Activated CD8-positive, alpha-beta T cell treated with anti-CD3 and anti-CD28 coated beads, Interleukin-2, amount 10 ng/mL, durations not matched to agents 7 days and 5 days (primary cell): ENCODE results near the gene OSBPL3. TPM values are rescaled to one million over a fixed set of nuclear protein-coding genes. Genes with fewer than 3 reads are reported as not detected.

ENCODE experiments used
- ATAC-seq: fragments of 150-1000 bp; cut with Tn5 transposase; one replicate; pipeline ENCODE4 v1.10.0; 2021; ENCODE audit warnings: moderate library complexity
- CTCF ChIA-PET: fragments of 350-600 bp; sonication (Branson Sonifier 250); formaldehyde crosslinking; loops from one replicate; lab custom pipeline; 2021; ENCODE audit warnings: antibody characterized with exemption; lab: Charles Lee
- POLR2A ChIA-PET: fragments of 350-600 bp; sonication (Branson Sonifier 250); formaldehyde crosslinking; loops from one replicate; lab custom pipeline; 2021; ENCODE audit warnings: antibody characterized with exemption; lab: Charles Lee
- DNase-seq: peaks from one replicate; pipeline ENCODE4 v3.0.0-alpha.2; 2020
- H3K27ac Mint-ChIP-seq: one replicate; pipeline ENCODE4 v1.8.0; 2021; ENCODE audit warnings: mild to moderate bottlenecking, mixed read lengths
- H3K27me3 Mint-ChIP-seq: one replicate; pipeline ENCODE4 v1.8.0; 2021; ENCODE audit warnings: low read depth, mixed read lengths
- H3K36me3 Mint-ChIP-seq: one replicate; pipeline ENCODE4 v1.8.0; 2021; ENCODE audit warnings: low read depth, mixed read lengths
- H3K4me1 Mint-ChIP-seq: one replicate; pipeline ENCODE4 v1.8.0; 2021; ENCODE audit warnings: low read depth, mixed read lengths
- H3K4me3 Mint-ChIP-seq: one replicate; pipeline ENCODE4 v1.8.0; 2021; ENCODE audit warnings: mild to moderate bottlenecking, mixed read lengths
- H3K9me3 Mint-ChIP-seq: one replicate; pipeline ENCODE4 v1.8.0; 2022; ENCODE audit warnings: mixed read lengths; ENCODE audit not compliant: insufficient read depth
- total RNA-seq, 2 experiments: library from RNA; stranded (reverse); gene quantifications; one replicate each; pipeline ENCODE4 v1.2.3, GENCODE V29; 2021

OSBPL3 gene
- total RNA-seq, 2 experiments from 2014 or later, result 73.0 to 83.0 TPM

DNA sequence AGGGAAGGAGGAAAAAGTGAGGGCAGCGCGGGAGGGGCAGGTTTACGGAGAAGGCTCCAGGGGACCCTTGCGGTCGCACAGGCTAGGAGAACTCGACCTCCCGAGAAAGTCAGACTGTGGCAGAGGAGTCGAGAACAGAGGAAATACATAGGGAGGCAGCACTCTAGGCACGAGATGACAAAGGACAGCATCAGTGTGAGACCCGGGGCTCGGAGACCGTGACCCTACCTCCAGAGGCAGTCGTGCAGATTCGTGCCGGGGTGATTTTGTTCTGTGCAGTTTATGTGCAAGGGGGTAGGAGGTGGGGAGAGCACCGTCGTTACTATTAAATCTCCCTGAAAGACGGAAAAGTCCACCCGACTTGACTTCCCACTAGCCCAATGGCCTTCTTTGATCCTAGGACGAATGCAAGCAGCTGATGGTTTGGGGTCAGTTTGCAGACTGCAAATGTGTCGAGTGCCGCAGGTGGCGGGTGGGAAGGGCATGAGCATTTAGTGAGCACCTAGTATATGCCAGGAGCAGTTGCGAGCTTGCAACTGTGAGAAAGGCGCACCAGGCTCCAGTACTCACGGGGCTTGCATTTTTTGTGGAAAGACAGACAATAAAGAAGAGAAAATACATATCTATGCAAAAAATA lies 674 bp upstream of the OSBPL3 start:
- H3K27ac Mint-ChIP-seq, result peak overlapping the region; percentile 97
- DNase-seq (peak; percentile 68), ATAC-seq (peak; percentile 31)
- H3K4me1 Mint-ChIP-seq, result peaks cover 63% of the 10 kb centered on the region
- peaks cover 7% of the 10 kb centered on the region for H3K27me3 Mint-ChIP-seq
- peaks cover 30% of the 10 kb centered on the region for H3K36me3 Mint-ChIP-seq
- H3K4me3 Mint-ChIP-seq, result peak overlapping the region; percentile 95
- ChIA-PET CTCF (interaction anchor here (0.6 to 11.1 kb wide), 21 partner anchors 8 to 168 kb away, joined by 3 to 132 read pairs (median 5); no protein-coding TSS in a partner anchor), POLR2A (interaction anchor here (0.7 to 4.6 kb wide), 8 partner anchors 15 to 223 kb away, joined by 3 to 51 read pairs (median 4); no protein-coding TSS in a partner anchor)
- no peaks in the 10 kb centered on the region for H3K9me3 Mint-ChIP-seq

- H3K4me3 Mint-ChIP-seq, result peak overlapping the region; percentile 95
- CTCF ChIA-PET, result interaction anchor here (0.6 to 11.1 kb wide), 40 partner anchors 12 to 238 kb away, joined by 3 to 132 read pairs (median 5); partner anchors contain the start of gene CYCS
- POLR2A ChIA-PET, result interaction anchor here (0.7 to 4.6 kb wide), 22 partner anchors 9 to 180 kb away, joined by 3 to 51 read pairs (median 4); partner anchors contain the start of gene CYCS
- H3K36me3 Mint-ChIP-seq, result peaks cover 40% of the 10 kb centered on the region
- peak overlapping the region; percentile 92 for H3K27ac Mint-ChIP-seq
- peak; percentile 63 for ATAC-seq
- DNase-seq, result peak; percentile 91
- peaks cover 7% of the 10 kb centered on the region for H3K27me3 Mint-ChIP-seq
- no peaks in the 10 kb centered on the region for H3K9me3 Mint-ChIP-seq
- H3K4me1 Mint-ChIP-seq, result peaks cover 74% of the 10 kb centered on the region
Measured at GRCh38 chr7:24979470-24979862, 512 bp downstream of the OSBPL3 start.

DNA sequence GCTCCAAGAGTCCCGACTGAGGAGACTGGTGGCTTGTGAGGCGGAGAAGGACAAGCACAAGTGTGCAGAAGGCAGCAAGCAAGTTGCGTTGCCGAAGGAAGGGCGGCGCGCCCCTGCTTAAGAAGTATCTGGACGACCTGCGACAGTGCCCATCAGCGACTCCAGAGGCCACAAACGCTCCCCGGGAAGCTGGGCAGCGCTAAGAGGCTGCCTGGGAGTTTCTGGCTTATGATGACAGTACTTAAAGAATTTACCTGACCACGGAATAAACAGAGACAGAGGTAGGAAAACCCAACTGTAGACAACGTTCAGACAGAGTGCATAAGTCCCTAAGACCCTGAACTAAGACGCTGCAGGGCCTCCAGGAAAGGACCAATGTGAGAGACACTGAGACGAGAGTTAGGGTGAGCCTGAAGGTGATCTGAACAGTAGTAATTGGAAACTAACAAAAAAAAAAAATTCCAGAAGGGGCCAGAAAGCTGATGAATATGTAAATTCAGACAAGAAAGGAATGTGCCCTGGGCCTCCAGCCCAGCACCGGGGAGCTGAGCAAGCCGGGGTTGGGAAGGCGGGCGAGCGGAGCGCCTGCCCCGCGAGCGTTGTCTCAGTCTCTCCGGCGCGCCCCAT lies 1.0 kb downstream of the OSBPL3 start:
- POLR2A ChIA-PET, result interaction anchor here (0.7 to 4.6 kb wide), 20 partner anchors 10 to 157 kb away, joined by 3 to 51 read pairs (median 4); partner anchors contain the start of gene CYCS
- peaks cover 7% of the 10 kb centered on the region for H3K27me3 Mint-ChIP-seq
- ATAC-seq (peak; percentile 9), DNase-seq (no peak)
- CTCF ChIA-PET, result interaction anchor here (0.6 to 11.1 kb wide), 41 partner anchors 12 to 238 kb away, joined by 3 to 132 read pairs (median 5); partner anchors contain the start of gene CYCS
- H3K9me3 Mint-ChIP-seq, result no peaks in the 10 kb centered on the region
- H3K4me1 Mint-ChIP-seq, result peaks cover 77% of the 10 kb centered on the region
- peak overlapping the region; percentile 95 for H3K4me3 Mint-ChIP-seq
- peaks cover 45% of the 10 kb centered on the region for H3K36me3 Mint-ChIP-seq
- peak overlapping the region; percentile 92 for H3K27ac Mint-ChIP-seq

- CTCF ChIA-PET, result interaction anchor here (4.2 to 11.1 kb wide), 2 partner anchors 154 to 163 kb away, joined by 35 to 132 read pairs; no protein-coding TSS in a partner anchor
- no peak overlapping the region for H3K4me3 Mint-ChIP-seq
Measured at GRCh38 chr7:24975644-24976260, 4.2 kb downstream of the OSBPL3 start.

DNA sequence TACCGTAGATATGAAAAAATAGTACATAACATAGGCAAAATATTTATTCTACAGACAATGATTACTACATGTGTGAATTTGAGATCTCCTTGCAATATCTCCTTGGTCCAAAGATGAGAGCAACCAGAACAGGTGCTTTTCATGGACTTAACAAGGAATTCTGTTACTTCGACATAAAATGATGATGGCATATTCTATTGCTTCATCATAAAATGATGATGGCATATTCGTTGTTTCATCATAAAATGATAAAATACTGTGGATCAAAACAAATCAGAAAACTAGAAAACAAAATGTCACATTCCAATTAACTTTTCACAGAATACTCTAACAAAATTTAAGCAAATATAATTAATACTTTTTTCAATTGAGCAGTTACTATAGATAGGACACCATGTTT lies 4.8 kb downstream of the OSBPL3 start:
- DNase-seq (no peak), ATAC-seq (no peak)
- H3K9me3 Mint-ChIP-seq, result no peaks in the 10 kb centered on the region
- H3K27ac Mint-ChIP-seq, result no peak overlapping the region
- H3K27me3 Mint-ChIP-seq, result no peaks in the 10 kb centered on the region
- POLR2A ChIA-PET, result no interaction called here
- peaks cover 78% of the 10 kb centered on the region for H3K4me1 Mint-ChIP-seq
- H3K36me3 Mint-ChIP-seq, result peaks cover 58% of the 10 kb centered on the region
- CTCF ChIA-PET, result interaction anchor here (11.1 kb wide), 1 partner anchor 154 kb away, joined by 132 read pairs; no protein-coding TSS in a partner anchor
- H3K4me3 Mint-ChIP-seq, result no peak overlapping the region

More at GRCh38 chr7:24975644-24976260, 4.2 kb downstream of the OSBPL3 start:
- Mint-ChIP-seq H3K27ac (no peak overlapping the region), H3K27me3 (no peaks in the 10 kb centered on the region), H3K4me1 (peaks cover 79% of the 10 kb centered on the region), H3K9me3 (no peaks in the 10 kb centered on the region), H3K36me3 (peaks cover 56% of the 10 kb centered on the region)
- POLR2A ChIA-PET, result no interaction called here
- no peak for DNase-seq
- no peak for ATAC-seq

DNA sequence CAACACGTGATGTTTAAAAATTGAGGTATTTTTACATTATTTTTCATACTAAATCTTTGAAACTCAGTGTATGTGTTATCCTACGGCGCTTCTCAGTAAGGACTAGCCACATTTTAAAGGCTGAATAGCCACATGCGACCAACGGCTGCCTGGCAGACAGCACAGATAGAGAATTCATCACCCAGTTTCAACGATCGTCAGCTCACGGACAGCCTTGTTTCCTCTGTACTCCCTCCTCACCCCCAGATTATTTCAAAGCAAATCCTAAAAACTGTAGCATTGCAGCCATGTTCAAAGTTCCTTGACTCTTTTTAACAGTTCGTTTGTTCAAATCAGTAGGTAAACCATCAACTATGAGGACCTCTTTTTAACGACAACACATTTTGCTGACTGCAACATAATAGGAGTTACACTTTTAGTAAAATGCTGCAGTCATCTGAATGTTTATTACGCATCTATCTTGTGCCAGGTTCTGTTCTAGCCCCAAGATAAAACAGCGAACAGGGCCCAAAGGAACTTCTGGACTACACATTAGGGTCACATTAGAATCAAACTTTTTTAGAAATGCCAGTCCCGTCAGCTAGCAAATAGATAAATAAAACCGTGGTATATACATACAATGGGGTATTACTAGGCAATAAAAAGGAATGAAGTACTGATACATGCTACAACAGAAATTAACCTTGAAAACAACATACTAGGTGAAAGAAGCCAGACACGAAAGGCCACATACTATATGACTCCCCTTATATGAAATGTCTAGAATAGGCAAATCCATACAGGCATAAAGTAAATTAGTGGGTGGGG lies 5.7 kb downstream of the OSBPL3 start:
- no peaks in the 10 kb centered on the region for H3K9me3 Mint-ChIP-seq
- POLR2A ChIA-PET, result no interaction called here
- ATAC-seq, result no peak
- H3K36me3 Mint-ChIP-seq, result peaks cover 62% of the 10 kb centered on the region
- H3K4me1 Mint-ChIP-seq, result peaks cover 83% of the 10 kb centered on the region
- CTCF ChIA-PET, result interaction anchor here (1.1 kb wide), 1 partner anchor 53 kb away, joined by 3 read pairs; no protein-coding TSS in a partner anchor
- H3K27ac Mint-ChIP-seq, result no peak overlapping the region
- H3K4me3 Mint-ChIP-seq, result no peak overlapping the region
- no peak for DNase-seq
- H3K27me3 Mint-ChIP-seq, result no peaks in the 10 kb centered on the region

DNA sequence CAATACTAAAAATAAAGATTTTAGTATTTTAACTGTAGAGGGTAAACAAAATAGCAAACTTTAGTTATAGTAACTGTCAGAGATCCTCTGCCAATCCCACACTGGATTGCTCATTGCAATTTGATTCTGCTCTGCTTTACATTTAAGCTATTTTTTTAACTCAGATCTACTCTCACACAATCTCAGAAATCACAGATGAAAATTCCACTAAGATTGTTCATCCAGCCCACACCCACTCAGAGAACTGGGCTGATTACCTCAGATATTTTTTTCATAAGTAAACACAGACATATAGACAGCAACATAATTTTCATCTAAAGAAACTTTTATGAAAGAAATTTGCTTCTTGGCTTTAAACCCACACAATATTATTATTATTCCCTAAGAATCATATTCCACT lies 7.0 kb downstream of the OSBPL3 start:
- ATAC-seq, result no peak
- CTCF ChIA-PET, result interaction anchor here (0.6 to 1.7 kb wide), 2 partner anchors 8 to 20 kb away, joined by 3 read pairs; no protein-coding TSS in a partner anchor
- H3K27me3 Mint-ChIP-seq, result no peaks in the 10 kb centered on the region
- H3K4me1 Mint-ChIP-seq, result peaks cover 79% of the 10 kb centered on the region
- no peak overlapping the region for H3K4me3 Mint-ChIP-seq
- no peaks in the 10 kb centered on the region for H3K9me3 Mint-ChIP-seq
- peaks cover 49% of the 10 kb centered on the region for H3K36me3 Mint-ChIP-seq
- POLR2A ChIA-PET, result no interaction called here
- no peak for DNase-seq
- H3K27ac Mint-ChIP-seq, result no peak overlapping the region

- DNase-seq, result no peak
- H3K36me3 Mint-ChIP-seq, result peaks cover 47% of the 10 kb centered on the region
- no peak for ATAC-seq
- CTCF ChIA-PET, result interaction anchor here (0.8 to 1.7 kb wide), 7 partner anchors 9 to 160 kb away, joined by 3 to 6 read pairs (median 3); partner anchors contain the start of gene OSBPL3
- peaks cover 79% of the 10 kb centered on the region for H3K4me1 Mint-ChIP-seq
- H3K27me3 Mint-ChIP-seq, result no peaks in the 10 kb centered on the region
- no peak overlapping the region for H3K27ac Mint-ChIP-seq
- no peaks in the 10 kb centered on the region for H3K9me3 Mint-ChIP-seq
- no peak overlapping the region for H3K4me3 Mint-ChIP-seq
- POLR2A ChIA-PET, result no interaction called here
Measured at GRCh38 chr7:24972166-24972477, 7.9 kb downstream of the OSBPL3 start.

DNA sequence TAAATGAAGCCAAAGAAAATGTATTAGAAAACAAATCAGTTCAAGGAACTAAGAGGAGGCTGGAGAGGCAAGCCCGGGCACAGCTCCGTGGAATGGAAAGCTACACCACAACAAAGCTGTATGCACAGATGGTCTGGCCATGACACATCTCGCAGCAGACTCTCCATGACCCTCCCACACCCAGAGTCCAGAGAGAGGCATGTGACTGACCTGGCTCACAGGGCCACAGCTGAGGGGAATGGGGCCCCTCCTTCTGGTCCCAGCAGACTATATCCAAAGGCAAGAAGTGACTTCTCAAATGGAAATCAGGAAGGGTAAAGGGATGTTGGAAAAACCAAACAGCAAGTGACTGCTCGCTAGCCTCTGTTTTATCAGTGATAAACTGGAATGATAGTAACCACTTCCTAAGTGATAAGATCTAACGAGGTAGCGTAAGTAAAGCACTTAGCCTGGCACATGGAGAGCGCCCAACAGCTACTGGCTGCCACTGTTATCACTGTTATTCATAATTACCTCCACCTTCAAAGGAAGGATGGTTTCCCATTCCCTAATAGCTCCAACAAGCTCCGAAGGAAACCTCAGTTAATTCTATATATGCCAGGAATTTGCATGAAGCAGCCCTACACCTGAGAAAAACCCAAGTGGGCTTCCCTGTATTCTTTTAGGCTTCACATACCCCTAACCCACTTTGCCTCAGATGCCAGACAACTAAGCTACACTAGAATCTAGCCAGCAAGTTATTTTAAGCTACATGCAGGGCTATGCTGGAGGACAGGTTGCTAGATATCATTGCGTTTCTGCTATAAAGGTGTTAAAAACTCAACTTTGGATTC lies 8.4 kb downstream of the OSBPL3 start:
- DNase-seq (no peak), ATAC-seq (peak; percentile 48)
- no peaks in the 10 kb centered on the region for H3K27me3 Mint-ChIP-seq
- no peak overlapping the region for H3K4me3 Mint-ChIP-seq
- peak overlapping the region; percentile 56 for H3K27ac Mint-ChIP-seq
- CTCF ChIA-PET, result interaction anchor here (0.8 to 1.7 kb wide), 7 partner anchors 9 to 159 kb away, joined by 3 to 6 read pairs (median 3); partner anchors contain the start of gene OSBPL3
- H3K36me3 Mint-ChIP-seq, result peaks cover 41% of the 10 kb centered on the region
- H3K4me1 Mint-ChIP-seq, result peaks cover 79% of the 10 kb centered on the region
- no peaks in the 10 kb centered on the region for H3K9me3 Mint-ChIP-seq
- POLR2A ChIA-PET, result interaction anchor here (0.6 kb wide), 1 partner anchor 62 kb away, joined by 3 read pairs; no protein-coding TSS in a partner anchor

DNA sequence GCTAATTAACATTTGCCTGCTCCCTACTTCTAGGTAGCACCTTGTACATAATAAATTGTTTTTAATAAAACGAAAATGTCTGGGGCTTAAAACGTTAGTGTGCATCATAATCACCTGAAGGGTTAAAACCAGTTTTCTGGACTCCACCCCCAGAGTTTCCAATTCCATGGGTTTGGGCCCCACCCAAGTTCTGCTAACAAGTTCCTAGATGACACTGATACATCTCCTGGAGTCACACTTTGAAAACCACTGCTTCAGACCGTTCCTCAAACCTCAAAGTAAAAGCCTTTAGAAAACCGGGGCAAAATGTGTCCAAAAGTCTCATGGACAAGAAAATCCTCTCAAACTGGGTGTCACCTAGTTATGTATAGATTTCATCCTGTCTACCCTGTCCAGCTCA lies 9.3 kb downstream of the OSBPL3 start:
- CTCF ChIA-PET, result interaction anchor here (1.5 kb wide), 1 partner anchor 10 kb away, joined by 5 read pairs; the partner anchor contains the start of gene OSBPL3
- DNase-seq (no peak), ATAC-seq (no peak)
- H3K27ac Mint-ChIP-seq, result no peak overlapping the region
- peaks cover 32% of the 10 kb centered on the region for H3K36me3 Mint-ChIP-seq
- no peaks in the 10 kb centered on the region for H3K9me3 Mint-ChIP-seq
- no peaks in the 10 kb centered on the region for H3K27me3 Mint-ChIP-seq
- POLR2A ChIA-PET, result interaction anchor here (0.6 kb wide), 1 partner anchor 61 kb away, joined by 3 read pairs; no protein-coding TSS in a partner anchor
- H3K4me3 Mint-ChIP-seq, result no peak overlapping the region
- peaks cover 79% of the 10 kb centered on the region for H3K4me1 Mint-ChIP-seq
